SK-N-SH (cell line): ENCODE results near the gene C1orf141. TPM values are rescaled to one million over a fixed set of nuclear protein-coding genes. Genes with fewer than 3 reads are reported as not detected.
"Not testable (repeated sequence)": the region's sequence is repeated elsewhere in the genome, so short reads cannot be mapped to it uniquely, and the experiment has no call there.

Experiments used
- CTCF ChIA-PET: fragments of 300-600, 350-600 bp; formaldehyde crosslinking; extraction: SDS; loops from one replicate; lab custom pipeline; 2021; lab: Yijun Ruan, JAX
- POLR2A ChIA-PET: fragments of 350-600 bp; sonication (Branson Sonifier 250); formaldehyde crosslinking; extraction: SDS; loops from one replicate; lab custom pipeline; 2020; ENCODE audit warnings: antibody characterized with exemption, inconsistent platforms; lab: Yijun Ruan, JAX
- DNase-seq: peaks from one replicate; pipeline ENCODE4 v3.0.0; 2012
- H2AFZ ChIP-seq: fragments of 200-600 bp; sonication (generic); 2 replicates; pipeline ENCODE4 v1.8.1; 2016; ENCODE audit warnings: antibody characterized with exemption, mild to moderate bottlenecking, low read depth
- H3F3A ChIP-seq: fragments of 200-600 bp; sonication (generic); replicated peaks from 2 replicates; pipeline ENCODE3; 2016; ENCODE audit warnings: antibody characterized with exemption, mild to moderate bottlenecking; ENCODE audit not compliant: insufficient read depth
- H3K27ac ChIP-seq, 2 experiments: fragments of 200-500 bp in 1 of 2; fragments of 200-600 bp in 1 of 2; sonication (Bioruptor generic) in 1 of 2; sonication (generic), shearing (Covaris generic) in 1 of 2; 2 replicates each; pipeline versions ENCODE4 v1.5.1 to v1.6.1; 2014 to 2016; ENCODE audit warnings: low read depth in 2 of 2, inconsistent platforms in 1 of 2, low read length in 1 of 2, mild to moderate bottlenecking in 1 of 2, mixed read lengths in 1 of 2
- H3K27me3 ChIP-seq: fragments of 200-600 bp; sonication (generic), shearing (Covaris generic); 2 replicates; pipeline ENCODE4 v1.6.1; 2016; ENCODE audit warnings: mixed run types; ENCODE audit not compliant: insufficient read depth
- H3K36me3 ChIP-seq, 2 experiments: fragments of 200-500 bp in 1 of 2; fragments of 200-600 bp in 1 of 2; sonication (Bioruptor generic) in 1 of 2; sonication (generic) in 1 of 2; replicated peaks in 1 of 2; 2 replicates each; pipeline versions ENCODE3 to v1.5.1; 2014 to 2016; ENCODE audit warnings: low read length in 1 of 2, mild to moderate bottlenecking in 1 of 2; ENCODE audit not compliant: insufficient read depth in 2 of 2, control insufficient read depth in 1 of 2
- H3K4me1 ChIP-seq, 2 experiments: fragments of 200-500 bp in 1 of 2; fragments of 200-600 bp in 1 of 2; sonication (Bioruptor generic) in 1 of 2; sonication (generic), shearing (Covaris generic) in 1 of 2; 2 replicates each; pipeline versions ENCODE4 v1.5.1 to v1.6.1; 2014 to 2016; ENCODE audit warnings: low read depth in 1 of 2, low read length in 1 of 2, mixed run types in 1 of 2; ENCODE audit not compliant: insufficient read depth in 2 of 2, control insufficient read depth in 1 of 2
- H3K4me2 ChIP-seq: fragments of 200-600 bp; sonication (generic), shearing (Covaris generic); 2 replicates; pipeline ENCODE4 v1.6.1; 2017; ENCODE audit warnings: mixed run types
- H3K4me3 ChIP-seq, 2 experiments: fragments of 200-500 bp in 1 of 2; fragments of 200-600 bp in 1 of 2; sonication (Bioruptor generic) in 1 of 2; sonication (generic), shearing (Covaris generic) in 1 of 2; 2 replicates each; pipeline versions ENCODE4 v1.5.1 to v1.8.1; 2014 to 2016; ENCODE audit warnings: low read depth in 2 of 2, inconsistent platforms in 1 of 2, low read length in 1 of 2, mild to moderate bottlenecking in 1 of 2, mixed read lengths in 1 of 2, moderate library complexity in 1 of 2
- H3K79me2 ChIP-seq: fragments of 200-600 bp; sonication (generic); 2 replicates; pipeline ENCODE4 v1.8.1; 2017; ENCODE audit warnings: mild to moderate bottlenecking; ENCODE audit not compliant: insufficient read depth
- H3K9ac ChIP-seq: fragments of 200-600 bp; sonication (generic); 2 replicates; pipeline ENCODE4 v1.6.1; 2017; ENCODE audit warnings: mixed run types
- H3K9me2 ChIP-seq: fragments of 200-600 bp; sonication (generic); 2 replicates; pipeline ENCODE4 v1.6.1; 2017; ENCODE audit warnings: mixed run types
- H3K9me3 ChIP-seq: fragments of 200-600 bp; sonication (generic); 2 replicates; pipeline ENCODE4 v1.6.1; 2017; ENCODE audit warnings: mixed run types, mild to moderate bottlenecking, moderate library complexity
- H4K20me1 ChIP-seq: fragments of 200-600 bp; sonication (generic); 2 replicates; pipeline ENCODE4 v1.6.1; 2017; ENCODE audit warnings: mild to moderate bottlenecking, mixed run types; ENCODE audit not compliant: insufficient read depth
- FOXJ3 ChIP-seq: sonication (generic); formaldehyde crosslinking; IDR thresholded peaks from 2 replicates; pipeline ENCODE4 v1.5.1; 2020; ENCODE audit warnings: mild to moderate bottlenecking, missing genetic modification reagents
- NRF1 ChIP-seq: IDR thresholded peaks from 2 replicates; pipeline ENCODE4 v1.6.1; 2012; ENCODE audit warnings: low read depth, mild to moderate bottlenecking, low read length
- RAD21 ChIP-seq: IDR thresholded peaks from 2 replicates; pipeline ENCODE4 v1.6.1; 2012; ENCODE audit warnings: mild to moderate bottlenecking, low read length
- SMC3 ChIP-seq: IDR thresholded peaks from 2 replicates; pipeline ENCODE4 v1.6.1; 2012; ENCODE audit warnings: low read depth, low read length, improper control_type of control experiment
- WGBS: methylation state at CpG from one replicate; pipeline ENCODE4 v1.1.6; 2017; ENCODE audit warnings: low lambda C conversion rate; 5-methylcytosine and 5-hydroxymethylcytosine counted together
- polyA plus RNA-seq, 3 experiments: library from polyadenylated mRNA; depleted of rRNA; stranded (reverse); fragments of >200 nt; gene quantifications; 2 replicates each; pipeline ENCODE4 v1.2.3, GENCODE V29; 2012
- TF ChIP-seq, protein P1 (sequence below): IDR thresholded peaks from 2 replicates; pipeline ENCODE4 v1.6.1; 2012; ENCODE audit warnings: mild to moderate bottlenecking, low read depth, low read length, moderate library complexity
- TF ChIP-seq, protein P2 (sequence below): IDR thresholded peaks from 2 replicates; pipeline ENCODE4 v1.4.0; 2012; ENCODE audit warnings: low read depth
- TF ChIP-seq, protein P3 (sequence below): IDR thresholded peaks from 2 replicates; pipeline ENCODE4 v1.4.0; 2012; ENCODE audit warnings: low read depth, borderline replicate concordance
- TF ChIP-seq, protein P4 (sequence below): IDR thresholded peaks from 2 replicates; pipeline ENCODE4; 2012
- TF ChIP-seq, protein P5 (sequence below): fragments of 200-600 bp; sonication (generic); IDR thresholded peaks from 2 replicates; pipeline ENCODE4 v1.6.1; 2017; ENCODE audit warnings: antibody characterized with exemption, mild to moderate bottlenecking, moderate library complexity

C1orf141 gene
- polyA plus RNA-seq, 1 of the 3 experiments (the other 2 are of a cell fraction), result not detected

DNA sequence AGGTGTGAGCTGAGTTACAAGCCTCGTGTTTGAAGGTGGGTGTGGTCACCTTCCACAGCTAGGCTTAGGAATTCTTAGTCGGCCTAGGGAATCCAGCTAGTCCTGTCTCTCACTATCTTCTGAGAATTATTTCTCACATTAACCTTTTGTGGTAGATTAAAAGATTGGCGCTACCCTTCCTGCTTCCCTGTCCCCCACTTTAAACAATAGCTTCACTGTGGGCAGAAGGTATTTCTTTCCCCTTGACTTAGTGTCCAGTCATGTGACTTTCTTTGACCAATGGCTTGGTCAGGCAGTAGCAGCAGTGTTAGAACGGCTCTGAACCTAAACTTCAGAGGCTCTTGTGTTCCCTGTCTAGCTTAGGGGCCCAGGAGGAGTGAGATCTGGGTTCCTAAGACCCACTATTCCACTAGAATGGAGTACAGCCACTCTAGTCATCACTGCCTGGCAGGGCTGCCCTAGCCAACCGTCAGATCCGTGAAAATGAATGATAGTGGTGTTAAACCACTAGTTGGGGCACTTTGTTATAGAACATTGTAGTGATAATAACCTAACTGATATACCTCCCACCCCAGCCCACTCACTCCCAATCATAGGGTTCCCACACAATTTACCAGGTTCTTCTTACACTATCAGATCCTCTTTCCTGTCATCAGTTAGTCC, 13.9 kb upstream of the C1orf141 start (continued):
- TF ChIP-seq NRF1, result no peak

DNA sequence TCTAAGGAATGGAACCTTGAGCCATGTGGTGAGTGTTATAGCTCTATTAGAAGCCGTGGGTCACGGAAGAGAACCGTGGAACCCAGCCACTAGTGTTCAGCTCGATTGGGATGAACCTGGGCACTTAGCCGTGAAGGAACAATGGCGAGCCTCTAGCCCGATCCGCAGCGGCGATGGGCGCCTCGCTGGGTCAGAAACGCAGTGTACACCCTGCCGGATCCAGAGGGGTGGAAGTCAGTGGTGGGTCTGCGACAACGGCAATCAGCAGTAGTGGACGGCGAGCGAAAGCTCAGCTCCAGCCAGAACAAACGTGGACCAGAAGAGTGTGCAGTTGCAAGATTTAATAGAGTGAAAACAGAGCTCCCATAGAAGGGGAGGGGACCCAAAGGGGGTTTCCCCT, 13.2 kb upstream of the C1orf141 start:
- POLR2A ChIA-PET, H3K4me3 ChIP-seq, H2AFZ ChIP-seq, H3K4me1 ChIP-seq, H3K79me2 ChIP-seq, H3K27me3 ChIP-seq, H3K36me3 ChIP-seq, H3K9me2 ChIP-seq, DNase-seq, H3F3A ChIP-seq, H3K27ac ChIP-seq, H3K4me2 ChIP-seq, H3K9me3 ChIP-seq, H3K9ac ChIP-seq, H4K20me1 ChIP-seq: not testable (repeated sequence)
- 92% methylated on average over 20 of the region's 20 CpGs for WGBS
- CTCF ChIA-PET, result interaction anchor here (0.6 to 5.1 kb wide), 19 partner anchors 10 to 1208 kb away, joined by 3 to 61 read pairs (median 7); partner anchors contain the start of gene SLC35D1

DNA sequence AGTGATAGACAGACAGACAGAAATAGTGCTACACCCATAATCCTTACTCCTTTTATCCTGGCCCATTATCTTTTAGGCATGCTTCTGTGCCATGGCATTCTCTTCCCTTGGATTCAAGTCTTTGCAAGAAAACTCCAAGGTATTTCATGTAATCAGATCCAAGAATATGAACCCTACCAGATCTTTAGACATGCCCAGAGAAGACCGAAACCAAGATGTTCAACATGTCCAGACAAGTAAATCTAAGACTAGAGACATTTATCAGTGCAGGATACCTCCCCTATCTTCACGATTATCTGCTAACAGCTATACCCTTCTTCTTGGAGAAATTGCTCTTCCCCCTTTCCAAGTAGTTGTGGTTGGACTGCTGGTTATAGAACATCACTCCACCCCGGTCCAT, 11.8 kb upstream of the C1orf141 start:
- WGBS, result 87% methylated on average over 3 of the region's 3 CpGs
- DNase-seq, result no peak
- Histone ChIP-seq H2AFZ (no peak overlapping the region), H3F3A (no peaks in the 10 kb centered on the region), H4K20me1 (no peaks in the 10 kb centered on the region), H3K9ac (no peak overlapping the region), H3K4me3 (no peak overlapping the region)
- TF ChIP-seq, protein P1, sequence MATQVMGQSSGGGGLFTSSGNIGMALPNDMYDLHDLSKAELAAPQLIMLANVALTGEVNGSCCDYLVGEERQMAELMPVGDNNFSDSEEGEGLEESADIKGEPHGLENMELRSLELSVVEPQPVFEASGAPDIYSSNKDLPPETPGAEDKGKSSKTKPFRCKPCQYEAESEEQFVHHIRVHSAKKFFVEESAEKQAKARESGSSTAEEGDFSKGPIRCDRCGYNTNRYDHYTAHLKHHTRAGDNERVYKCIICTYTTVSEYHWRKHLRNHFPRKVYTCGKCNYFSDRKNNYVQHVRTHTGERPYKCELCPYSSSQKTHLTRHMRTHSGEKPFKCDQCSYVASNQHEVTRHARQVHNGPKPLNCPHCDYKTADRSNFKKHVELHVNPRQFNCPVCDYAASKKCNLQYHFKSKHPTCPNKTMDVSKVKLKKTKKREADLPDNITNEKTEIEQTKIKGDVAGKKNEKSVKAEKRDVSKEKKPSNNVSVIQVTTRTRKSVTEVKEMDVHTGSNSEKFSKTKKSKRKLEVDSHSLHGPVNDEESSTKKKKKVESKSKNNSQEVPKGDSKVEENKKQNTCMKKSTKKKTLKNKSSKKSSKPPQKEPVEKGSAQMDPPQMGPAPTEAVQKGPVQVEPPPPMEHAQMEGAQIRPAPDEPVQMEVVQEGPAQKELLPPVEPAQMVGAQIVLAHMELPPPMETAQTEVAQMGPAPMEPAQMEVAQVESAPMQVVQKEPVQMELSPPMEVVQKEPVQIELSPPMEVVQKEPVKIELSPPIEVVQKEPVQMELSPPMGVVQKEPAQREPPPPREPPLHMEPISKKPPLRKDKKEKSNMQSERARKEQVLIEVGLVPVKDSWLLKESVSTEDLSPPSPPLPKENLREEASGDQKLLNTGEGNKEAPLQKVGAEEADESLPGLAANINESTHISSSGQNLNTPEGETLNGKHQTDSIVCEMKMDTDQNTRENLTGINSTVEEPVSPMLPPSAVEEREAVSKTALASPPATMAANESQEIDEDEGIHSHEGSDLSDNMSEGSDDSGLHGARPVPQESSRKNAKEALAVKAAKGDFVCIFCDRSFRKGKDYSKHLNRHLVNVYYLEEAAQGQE, result no peak
- TF ChIP-seq SMC3 (no peak), FOXJ3 (CRISPR knock-in tag) (no peak), RAD21 (no peak)
- TF ChIP-seq, protein P2, sequence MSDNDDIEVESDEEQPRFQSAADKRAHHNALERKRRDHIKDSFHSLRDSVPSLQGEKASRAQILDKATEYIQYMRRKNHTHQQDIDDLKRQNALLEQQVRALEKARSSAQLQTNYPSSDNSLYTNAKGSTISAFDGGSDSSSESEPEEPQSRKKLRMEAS, result no peak
- TF ChIP-seq, protein P3, sequence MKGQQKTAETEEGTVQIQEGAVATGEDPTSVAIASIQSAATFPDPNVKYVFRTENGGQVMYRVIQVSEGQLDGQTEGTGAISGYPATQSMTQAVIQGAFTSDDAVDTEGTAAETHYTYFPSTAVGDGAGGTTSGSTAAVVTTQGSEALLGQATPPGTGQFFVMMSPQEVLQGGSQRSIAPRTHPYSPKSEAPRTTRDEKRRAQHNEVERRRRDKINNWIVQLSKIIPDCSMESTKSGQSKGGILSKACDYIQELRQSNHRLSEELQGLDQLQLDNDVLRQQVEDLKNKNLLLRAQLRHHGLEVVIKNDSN, result no peak
- TF ChIP-seq, protein P4, sequence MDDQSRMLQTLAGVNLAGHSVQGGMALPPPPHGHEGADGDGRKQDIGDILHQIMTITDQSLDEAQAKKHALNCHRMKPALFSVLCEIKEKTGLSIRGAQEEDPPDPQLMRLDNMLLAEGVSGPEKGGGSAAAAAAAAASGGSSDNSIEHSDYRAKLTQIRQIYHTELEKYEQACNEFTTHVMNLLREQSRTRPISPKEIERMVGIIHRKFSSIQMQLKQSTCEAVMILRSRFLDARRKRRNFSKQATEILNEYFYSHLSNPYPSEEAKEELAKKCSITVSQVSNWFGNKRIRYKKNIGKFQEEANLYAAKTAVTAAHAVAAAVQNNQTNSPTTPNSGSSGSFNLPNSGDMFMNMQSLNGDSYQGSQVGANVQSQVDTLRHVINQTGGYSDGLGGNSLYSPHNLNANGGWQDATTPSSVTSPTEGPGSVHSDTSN, result no peak
- TF ChIP-seq, protein P5, sequence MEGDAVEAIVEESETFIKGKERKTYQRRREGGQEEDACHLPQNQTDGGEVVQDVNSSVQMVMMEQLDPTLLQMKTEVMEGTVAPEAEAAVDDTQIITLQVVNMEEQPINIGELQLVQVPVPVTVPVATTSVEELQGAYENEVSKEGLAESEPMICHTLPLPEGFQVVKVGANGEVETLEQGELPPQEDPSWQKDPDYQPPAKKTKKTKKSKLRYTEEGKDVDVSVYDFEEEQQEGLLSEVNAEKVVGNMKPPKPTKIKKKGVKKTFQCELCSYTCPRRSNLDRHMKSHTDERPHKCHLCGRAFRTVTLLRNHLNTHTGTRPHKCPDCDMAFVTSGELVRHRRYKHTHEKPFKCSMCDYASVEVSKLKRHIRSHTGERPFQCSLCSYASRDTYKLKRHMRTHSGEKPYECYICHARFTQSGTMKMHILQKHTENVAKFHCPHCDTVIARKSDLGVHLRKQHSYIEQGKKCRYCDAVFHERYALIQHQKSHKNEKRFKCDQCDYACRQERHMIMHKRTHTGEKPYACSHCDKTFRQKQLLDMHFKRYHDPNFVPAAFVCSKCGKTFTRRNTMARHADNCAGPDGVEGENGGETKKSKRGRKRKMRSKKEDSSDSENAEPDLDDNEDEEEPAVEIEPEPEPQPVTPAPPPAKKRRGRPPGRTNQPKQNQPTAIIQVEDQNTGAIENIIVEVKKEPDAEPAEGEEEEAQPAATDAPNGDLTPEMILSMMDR, result no peak
- TF ChIP-seq, all 33 proteins: peak for 0
- Histone ChIP-seq H3K9me2 (no peaks in the 10 kb centered on the region), H3K27ac (no peak overlapping the region), H3K36me3 (no peaks in the 10 kb centered on the region), H3K27me3 (no peaks in the 10 kb centered on the region), H3K9me3 (no peaks in the 10 kb centered on the region), H3K4me2 (no peak overlapping the region), H3K4me1 (no peaks in the 10 kb centered on the region), H3K79me2 (no peaks in the 10 kb centered on the region)
- ChIA-PET CTCF (interaction anchor here (5.1 kb wide), 1 partner anchor 151 kb away, joined by 61 read pairs; no protein-coding TSS in a partner anchor), POLR2A (no interaction called here)
